Smooth muscle cell (in vitro differentiated cells): ENCODE measurements around the gene RAB3GAP1. TPM values are rescaled to one million over a fixed set of nuclear protein-coding genes. Genes with fewer than 3 reads are reported as not detected.

Experiments
- DNase-seq: peaks from one replicate; lab custom pipeline; 2025; ENCODE audit not compliant: unreplicated experiment; lab: John Stamatoyannopoulos, UW
- H2AFZ ChIP-seq: fragments of 200-600 bp; sonication (generic); 2 replicates; pipeline ENCODE4 v1.6.0; 2016; ENCODE audit warnings: antibody characterized with exemption, low read depth, mild to moderate bottlenecking
- H3F3A ChIP-seq: fragments of 200-600 bp; sonication (generic); 2 replicates; pipeline ENCODE4 v1.6.0; 2017; ENCODE audit warnings: antibody characterized with exemption, low read depth
- H3K27ac ChIP-seq: fragments of 200-600 bp; sonication (generic); 2 replicates; pipeline ENCODE4 v1.5.1; 2016; ENCODE audit warnings: low read depth, mild to moderate bottlenecking
- H3K27me3 ChIP-seq: fragments of 200-600 bp; sonication (generic); 2 replicates; pipeline ENCODE4 v1.6.1; 2016; ENCODE audit warnings: low read depth, mild to moderate bottlenecking
- H3K36me3 ChIP-seq: fragments of 200-600 bp; sonication (generic); 2 replicates; pipeline ENCODE4 v1.5.1; 2016; ENCODE audit warnings: low read depth
- H3K4me1 ChIP-seq: fragments of 200-600 bp; sonication (generic); 2 replicates; pipeline ENCODE4 v1.5.1; 2016; ENCODE audit warnings: low read depth
- H3K4me2 ChIP-seq: fragments of 200-600 bp; sonication (generic); 2 replicates; pipeline ENCODE4 v1.6.0; 2016; ENCODE audit warnings: mild to moderate bottlenecking
- H3K4me3 ChIP-seq: fragments of 200-600 bp; sonication (generic); 2 replicates; pipeline ENCODE4 v1.5.1; 2016; ENCODE audit warnings: mild to moderate bottlenecking
- H3K79me2 ChIP-seq: fragments of 200-600 bp; sonication (generic); 2 replicates; pipeline ENCODE4 v1.6.0; 2016; ENCODE audit warnings: low read depth, mild to moderate bottlenecking
- H3K9ac ChIP-seq: fragments of 200-600 bp; sonication (generic); 2 replicates; pipeline ENCODE4 v1.6.0; 2016; ENCODE audit warnings: low read depth
- H3K9me3 ChIP-seq: fragments of 200-600 bp; sonication (generic); replicated peaks from 2 replicates; pipeline ENCODE4 v1.5.1; 2016; ENCODE audit warnings: low read depth
- H4K20me1 ChIP-seq: fragments of 200-600 bp; sonication (generic); 2 replicates; pipeline ENCODE4 v1.6.0; 2016; ENCODE audit warnings: low read depth
- WGBS: methylation state at CpG from one replicate; pipeline ENCODE4 v1.1.7; 2016; ENCODE audit warnings: low lambda C conversion rate; 5-methylcytosine and 5-hydroxymethylcytosine counted together
- polyA plus RNA-seq: library from polyadenylated mRNA; unstranded; fragments of >200 nt; fragmentation: Nextera tagmentation; extraction: Ambion mirVana; gene quantifications from 2 replicates; pipeline ENCODE4 v1.2.1, GENCODE V29; 2016
- total RNA-seq: library from RNA; depleted of rRNA; stranded (reverse); fragments of >200 nt; gene quantifications from 2 replicates; pipeline ENCODE4 v1.2.3, GENCODE V29; 2014
- TF ChIP-seq, protein P1 (sequence below): fragments of 200-600 bp; sonication (generic); IDR thresholded peaks from 2 replicates; pipeline ENCODE4 v1.5.1; 2017; ENCODE audit warnings: borderline replicate concordance, mild to moderate bottlenecking, antibody characterized with exemption; ENCODE audit not compliant: insufficient read depth, poor library complexity, severe bottlenecking

RAB3GAP1 gene
- total and polyA plus RNA-seq, 2 experiments from 2014 or later, result 14.6 to 39.8 TPM

DNA sequence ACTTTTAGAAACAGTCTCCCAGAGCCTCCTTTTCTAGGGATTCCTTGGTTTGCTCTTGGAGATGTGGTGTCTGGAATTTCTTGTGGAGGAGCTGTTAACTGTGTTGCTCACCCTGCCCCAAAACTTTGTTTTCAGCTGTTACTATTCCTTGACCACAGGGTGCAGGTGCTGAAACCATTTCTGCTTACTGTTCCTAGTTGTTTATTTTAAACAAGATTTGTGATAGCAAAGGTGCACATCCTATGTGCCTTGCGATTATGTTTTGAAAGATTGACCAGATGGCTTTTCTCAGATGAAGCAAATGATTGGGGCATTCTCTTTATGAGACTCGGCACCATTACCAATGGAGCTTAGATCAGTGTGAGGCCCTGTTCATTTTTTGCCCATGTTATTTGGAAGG, 111.2 kb downstream of the RAB3GAP1 start:
- H3K4me2 ChIP-seq, result no peak overlapping the region
- H3K9ac ChIP-seq, result no peak overlapping the region
- 97% methylated on average over 2 of the region's 2 CpGs for WGBS
- no peak overlapping the region for H2AFZ ChIP-seq
- H4K20me1 ChIP-seq, result peaks cover 9% of the 10 kb centered on the region
- H3K27me3 ChIP-seq, result no peaks in the 10 kb centered on the region
- no peaks in the 10 kb centered on the region for H3K4me1 ChIP-seq
- H3K79me2 ChIP-seq, result no peaks in the 10 kb centered on the region
- no peaks in the 10 kb centered on the region for H3K36me3 ChIP-seq
- no peak overlapping the region for H3K27ac ChIP-seq
- TF ChIP-seq, protein P1, sequence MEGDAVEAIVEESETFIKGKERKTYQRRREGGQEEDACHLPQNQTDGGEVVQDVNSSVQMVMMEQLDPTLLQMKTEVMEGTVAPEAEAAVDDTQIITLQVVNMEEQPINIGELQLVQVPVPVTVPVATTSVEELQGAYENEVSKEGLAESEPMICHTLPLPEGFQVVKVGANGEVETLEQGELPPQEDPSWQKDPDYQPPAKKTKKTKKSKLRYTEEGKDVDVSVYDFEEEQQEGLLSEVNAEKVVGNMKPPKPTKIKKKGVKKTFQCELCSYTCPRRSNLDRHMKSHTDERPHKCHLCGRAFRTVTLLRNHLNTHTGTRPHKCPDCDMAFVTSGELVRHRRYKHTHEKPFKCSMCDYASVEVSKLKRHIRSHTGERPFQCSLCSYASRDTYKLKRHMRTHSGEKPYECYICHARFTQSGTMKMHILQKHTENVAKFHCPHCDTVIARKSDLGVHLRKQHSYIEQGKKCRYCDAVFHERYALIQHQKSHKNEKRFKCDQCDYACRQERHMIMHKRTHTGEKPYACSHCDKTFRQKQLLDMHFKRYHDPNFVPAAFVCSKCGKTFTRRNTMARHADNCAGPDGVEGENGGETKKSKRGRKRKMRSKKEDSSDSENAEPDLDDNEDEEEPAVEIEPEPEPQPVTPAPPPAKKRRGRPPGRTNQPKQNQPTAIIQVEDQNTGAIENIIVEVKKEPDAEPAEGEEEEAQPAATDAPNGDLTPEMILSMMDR, result no peak
- DNase-seq, result no peak
- no peaks in the 10 kb centered on the region for H3K9me3 ChIP-seq
- H3K4me3 ChIP-seq, result no peak overlapping the region
- no peaks in the 10 kb centered on the region for H3F3A ChIP-seq

DNA sequence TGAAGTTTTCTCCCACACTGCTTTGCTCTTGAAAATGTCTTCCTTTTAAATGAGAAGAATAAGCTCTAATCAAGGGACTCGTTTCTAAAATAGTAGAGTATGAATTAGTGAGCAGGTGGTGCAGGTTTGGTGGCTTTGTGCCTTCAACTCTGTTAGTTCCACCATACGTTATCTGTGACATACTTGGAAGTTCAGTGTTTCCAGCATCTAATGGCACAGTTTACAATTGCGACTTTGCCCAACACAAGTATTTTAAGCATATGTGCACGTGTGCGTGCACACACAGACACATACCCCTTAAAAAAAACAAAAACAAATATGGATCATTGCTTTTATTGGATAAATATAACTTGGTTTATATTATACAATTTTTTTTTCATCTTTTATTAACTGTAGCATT, 111.8 kb downstream of the RAB3GAP1 start:
- no peak for DNase-seq
- TF ChIP-seq, protein P1, result no peak
- H3K4me1 ChIP-seq, result no peaks in the 10 kb centered on the region
- no peaks in the 10 kb centered on the region for H3K79me2 ChIP-seq
- no peak overlapping the region for H3K4me2 ChIP-seq
- H4K20me1 ChIP-seq, result peaks cover 9% of the 10 kb centered on the region
- WGBS, result 95% methylated on average over 5 of the region's 5 CpGs
- no peak overlapping the region for H2AFZ ChIP-seq
- no peak overlapping the region for H3K4me3 ChIP-seq
- no peak overlapping the region for H3K9ac ChIP-seq
- H3F3A ChIP-seq, result no peaks in the 10 kb centered on the region
- no peaks in the 10 kb centered on the region for H3K36me3 ChIP-seq
- H3K27ac ChIP-seq, result no peak overlapping the region
- no peaks in the 10 kb centered on the region for H3K27me3 ChIP-seq
- no peaks in the 10 kb centered on the region for H3K9me3 ChIP-seq

DNA sequence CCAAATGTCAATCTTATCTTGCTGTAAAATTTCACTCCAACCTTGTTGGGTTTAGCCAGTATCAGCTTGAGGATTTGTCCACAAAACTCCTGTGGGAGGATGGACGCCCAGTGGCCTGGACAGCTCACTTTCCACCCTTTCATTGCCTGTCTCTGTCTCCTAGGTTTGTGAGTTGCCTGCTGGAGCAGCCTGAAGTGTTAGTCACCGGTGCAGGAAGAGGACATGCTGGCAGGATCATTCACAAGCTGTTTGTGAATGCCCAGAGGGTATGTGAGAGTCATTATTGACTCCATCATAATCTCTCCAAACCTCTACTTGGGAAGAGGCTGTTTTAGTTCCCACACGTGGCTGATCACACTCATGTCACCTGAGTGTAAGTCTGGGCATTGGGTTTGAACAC, 112.3 kb downstream of the RAB3GAP1 start:
- no peak overlapping the region for H3K4me3 ChIP-seq
- no peaks in the 10 kb centered on the region for H3K27me3 ChIP-seq
- TF ChIP-seq, protein P1, result no peak
- peaks cover 9% of the 10 kb centered on the region for H4K20me1 ChIP-seq
- H3K9me3 ChIP-seq, result no peaks in the 10 kb centered on the region
- H3K4me2 ChIP-seq, result no peak overlapping the region
- H3K27ac ChIP-seq, result no peak overlapping the region
- H2AFZ ChIP-seq, result no peak overlapping the region
- H3K4me1 ChIP-seq, result no peaks in the 10 kb centered on the region
- no peaks in the 10 kb centered on the region for H3K79me2 ChIP-seq
- no peaks in the 10 kb centered on the region for H3F3A ChIP-seq
- no peak for DNase-seq
- H3K36me3 ChIP-seq, result no peaks in the 10 kb centered on the region
- no peak overlapping the region for H3K9ac ChIP-seq
- 26% methylated on average over 3 of the region's 3 CpGs for WGBS

DNA sequence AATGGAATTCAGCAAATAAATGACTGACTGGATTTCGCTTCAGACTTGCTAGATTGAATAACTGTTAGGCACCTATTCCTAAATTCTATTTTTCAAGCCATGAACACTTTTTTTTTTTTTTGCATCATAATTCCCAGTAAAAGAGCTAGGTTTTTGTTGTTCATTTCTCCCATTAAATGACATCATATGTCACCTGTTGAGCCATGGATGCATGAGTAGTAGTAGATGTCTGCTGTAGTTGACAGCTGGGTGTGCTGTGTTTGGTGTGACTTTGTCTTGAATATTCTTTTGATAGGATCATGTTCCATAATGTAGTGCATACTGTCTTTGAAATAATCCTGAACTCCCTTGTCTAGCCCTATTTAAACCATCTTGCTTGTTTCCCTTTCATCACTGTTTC, 115.2 kb downstream of the RAB3GAP1 start:
- H3K9ac ChIP-seq, result no peak overlapping the region
- no peak for DNase-seq
- WGBS, result 100% methylated on average over 1 of the region's 1 CpG
- peaks cover 9% of the 10 kb centered on the region for H4K20me1 ChIP-seq
- no peaks in the 10 kb centered on the region for H3K9me3 ChIP-seq
- H2AFZ ChIP-seq, result no peak overlapping the region
- H3K27me3 ChIP-seq, result no peaks in the 10 kb centered on the region
- H3K27ac ChIP-seq, result no peak overlapping the region
- H3K79me2 ChIP-seq, result no peaks in the 10 kb centered on the region
- H3K4me1 ChIP-seq, result no peaks in the 10 kb centered on the region
- TF ChIP-seq, protein P1, result no peak
- H3K4me3 ChIP-seq, result no peak overlapping the region
- H3K4me2 ChIP-seq, result no peak overlapping the region
- no peaks in the 10 kb centered on the region for H3F3A ChIP-seq
- no peaks in the 10 kb centered on the region for H3K36me3 ChIP-seq
